HepG2 (cell line): ENCODE results near the gene NELFCD. TPM values are rescaled to one million over a fixed set of nuclear protein-coding genes. Genes with fewer than 3 reads are reported as not detected.
A peak's percentile ranks its signal among the peaks of the same experiment; 100 is the strongest.

Experiments
- ATAC-seq: fragments of 200-7000 bp; cut with Tn5 transposase; 3 replicates; pipeline ENCODE4 v1.9.1; 2020; ENCODE audit warnings: mild to moderate bottlenecking, moderate library complexity
- BruUV-seq: library from RNA; stranded (reverse); fragments of 400-500 nt; replicated peaks from 2 replicates; lab custom pipeline; 2021; lab: Mats Ljungman, UMichigan
- CTCF ChIA-PET: fragments of 300-600 bp; formaldehyde crosslinking; extraction: SDS; loops from one replicate; lab custom pipeline; 2021; ENCODE audit warnings: low total read pairs, inconsistent platforms, low intra/inter-chr PET ratio; lab: Yijun Ruan, JAX
- POLR2A ChIA-PET: fragments of 350-600 bp; sonication (Branson Sonifier 250); formaldehyde crosslinking; loops from one replicate; lab custom pipeline; 2020; ENCODE audit warnings: antibody characterized with exemption, inconsistent platforms; lab: Yijun Ruan, JAX
- DNase-seq: peaks from one replicate; pipeline ENCODE4 v3.0.0-alpha.2; 2015; ENCODE audit warnings: low spot score
- FAIRE-seq: peaks from 3 replicates; lab custom pipeline; 2011; peaks lifted over from hg19 to GRCh38; lab: Jason Lieb, UNC
- H2AFZ ChIP-seq: one replicate; pipeline ENCODE4 v1.6.1; 2011; ENCODE audit warnings: low read length, inconsistent platforms
- H3K27ac ChIP-seq: fragments of 300-600 bp; 3 replicates; pipeline ENCODE4 v1.8.0; 2011; ENCODE audit warnings: mixed run types, mild to moderate bottlenecking, mixed read lengths, low read length, inconsistent platforms; ENCODE audit not compliant: insufficient read depth; ENCODE audit errors: extremely low read length
- H3K27me3 ChIP-seq, 2 experiments: fragments of 200-600 bp in 1 of 2; 2 replicates in 1 of 2; 3 replicates in 1 of 2; pipeline versions ENCODE4 v1.6.0 to v1.8.0; 2011; ENCODE audit warnings: low read length in 2 of 2, mild to moderate bottlenecking in 2 of 2, moderate library complexity in 2 of 2, inconsistent platforms in 1 of 2; ENCODE audit not compliant: insufficient read depth in 2 of 2, control insufficient read depth in 1 of 2
- H3K36me3 ChIP-seq, 2 experiments: fragments of 200-600 bp in 1 of 2; replicated peaks in 1 of 2; 2 replicates in 1 of 2; 3 replicates in 1 of 2; pipeline versions ENCODE4 v1.5.1 to v1.8.0; 2011; ENCODE audit warnings: low read length in 2 of 2, inconsistent platforms in 1 of 2; ENCODE audit not compliant: insufficient read depth in 2 of 2, control insufficient read depth in 1 of 2
- H3K4me1 ChIP-seq: 2 replicates; pipeline ENCODE4 v1.5.1; 2012; ENCODE audit warnings: low read length, inconsistent platforms; ENCODE audit not compliant: insufficient read depth
- H3K4me2 ChIP-seq: 2 replicates; pipeline ENCODE4 v1.6.0; 2011; ENCODE audit warnings: low read depth, low read length, inconsistent platforms
- H3K4me3 ChIP-seq, 3 experiments: fragments of 200-600 bp in 1 of 3; sonication (generic), shearing (Covaris generic) in 1 of 3; replicated peaks in 1 of 3; 2 replicates each; pipeline ENCODE4 v1.5.1; 2011 to 2016; ENCODE audit warnings: low read length in 3 of 3, inconsistent platforms in 2 of 3, low read depth in 2 of 3, mild to moderate bottlenecking in 2 of 3, control low read depth in 1 of 3, mixed read lengths in 1 of 3; ENCODE audit not compliant: insufficient read depth in 1 of 3
- H3K79me2 ChIP-seq: one replicate; pipeline ENCODE4 v1.6.1; 2011; ENCODE audit warnings: low read length, inconsistent platforms; ENCODE audit not compliant: insufficient read depth
- H3K9ac ChIP-seq: 2 replicates; pipeline ENCODE4 v1.6.0; 2011; ENCODE audit warnings: mild to moderate bottlenecking, low read depth, low read length, inconsistent platforms; ENCODE audit not compliant: insufficient read depth
- H3K9me3 ChIP-seq: 2 replicates; pipeline ENCODE4 v1.5.1; 2012; ENCODE audit warnings: mild to moderate bottlenecking, low read length
- H4K20me1 ChIP-seq: 2 replicates; pipeline ENCODE4 v1.6.0; 2011; ENCODE audit warnings: inconsistent platforms, mild to moderate bottlenecking, low read length, moderate library complexity; ENCODE audit not compliant: insufficient read depth
- ARHGAP35 ChIP-seq: sonication (generic); formaldehyde crosslinking; IDR thresholded peaks from 2 replicates; pipeline ENCODE4 v1.9.0; 2022; ENCODE audit warnings: mild to moderate bottlenecking, inconsistent platforms, moderate library complexity, missing genetic modification reagents, borderline replicate concordance
- BORCS8-MEF2B ChIP-seq: sonication (generic); formaldehyde crosslinking; IDR thresholded peaks from 2 replicates; pipeline ENCODE4 v1.8.0; 2022; ENCODE audit warnings: mild to moderate bottlenecking, missing genetic modification reagents
- DNMT1 ChIP-seq: sonication (generic); formaldehyde crosslinking; IDR thresholded peaks from 2 replicates; pipeline ENCODE4 v1.5.1; 2020; ENCODE audit warnings: mild to moderate bottlenecking, missing genetic modification reagents
- HNRNPUL1 ChIP-seq: fragments of 200-400 bp; formaldehyde crosslinking; IDR thresholded peaks from 2 replicates; pipeline ENCODE4 v1.6.1; 2017; ENCODE audit warnings: low read depth, mild to moderate bottlenecking, low read length, moderate library complexity
- MBD4 ChIP-seq: IDR thresholded peaks from 2 replicates; pipeline ENCODE4 v1.6.1; 2012; ENCODE audit warnings: low read length, inconsistent platforms, borderline replicate concordance
- NCOA1 ChIP-seq: sonication (generic); formaldehyde crosslinking; IDR thresholded peaks from 2 replicates; pipeline ENCODE4 v1.9.0; 2021; ENCODE audit warnings: missing genetic modification reagents
- RBFOX2 ChIP-seq: fragments of 200-400 bp; formaldehyde crosslinking; IDR thresholded peaks from 2 replicates; pipeline ENCODE4 v1.6.1; 2017; ENCODE audit warnings: low read depth, mild to moderate bottlenecking, low read length
- REPIN1 ChIP-seq: sonication (generic); formaldehyde crosslinking; IDR thresholded peaks from 2 replicates; pipeline ENCODE4 v1.8.0; 2022; ENCODE audit warnings: missing genetic modification reagents, low read depth, mild to moderate bottlenecking, borderline replicate concordance
- SRSF1 ChIP-seq: fragments of 200-400 bp; formaldehyde crosslinking; optimal IDR thresholded peaks from 2 replicates; pipeline ENCODE3; 2017; ENCODE audit warnings: mild to moderate bottlenecking, low read depth, low read length, moderate library complexity
- TOE1 ChIP-seq: sonication (generic); formaldehyde crosslinking; IDR thresholded peaks from 2 replicates; pipeline ENCODE4 v1.4.0; 2020; ENCODE audit warnings: mild to moderate bottlenecking, missing genetic modification reagents
- ZBTB38 ChIP-seq: sonication (generic); formaldehyde crosslinking; IDR thresholded peaks from 2 replicates; pipeline ENCODE4 v1.5.1; 2020; ENCODE audit warnings: mild to moderate bottlenecking, missing genetic modification reagents
- WGBS: methylation state at CpG from one replicate; pipeline ENCODE4 v1.1.6; 2017; ENCODE audit warnings: low lambda C conversion rate; 5-methylcytosine and 5-hydroxymethylcytosine counted together
- in situ Hi-C: cut with HindIII; loops from 2 replicates; pipeline ENCODE4 v1.10.0; 2017; ENCODE audit warnings: low pct_unique_long_range_greater_than_20kb; ENCODE audit not compliant: extremely low pct_ligation_motif_present
- intact Hi-C: fragments of 100-400 bp; cut with micrococcal nuclease; formaldehyde crosslinking; loops from one replicate; pipeline ENCODE4 v1.10.0; 2022; ENCODE audit not compliant: unreplicated experiment
- polyA plus RNA-seq, 8 experiments: library from polyadenylated mRNA; depleted of rRNA in 3 of 8; stranded (reverse) in 7 of 8; unstranded in 1 of 8; fragments of >200 nt; fragmentation: Illumina TruSeq in 4 of 8; extraction: Trizol in 4 of 8; gene quantifications; 2 replicates each; pipeline versions ENCODE4 v1.2.1 to v1.2.3, GENCODE V29; 2011 to 2016; ENCODE audit warnings: low read depth in 4 of 8, missing spikeins in 1 of 8, mixed read lengths in 1 of 8; ENCODE audit not compliant: insufficient read depth in 1 of 8
- total RNA-seq, 5 experiments: library from RNA; depleted of rRNA; stranded (reverse); fragments of >200 nt; fragmentation: Illumina TruSeq; extraction: Trizol; gene quantifications; 2 replicates each; pipeline ENCODE4 v1.2.3, GENCODE V29; 2016; ENCODE audit warnings: low read depth in 1 of 5
- TF ChIP-seq, protein P1 (sequence below): IDR thresholded peaks from 2 replicates; pipeline ENCODE4 v1.6.1; 2016
- TF ChIP-seq, protein P2 (sequence below): sonication (generic); formaldehyde crosslinking; IDR thresholded peaks from 2 replicates; pipeline ENCODE4 v1.5.1; 2020; ENCODE audit warnings: mild to moderate bottlenecking, missing genetic modification reagents, moderate library complexity
- TF ChIP-seq, protein P3 (sequence below): sonication (generic); formaldehyde crosslinking; IDR thresholded peaks from 2 replicates; pipeline ENCODE4 v1.8.0; 2022; ENCODE audit warnings: low read depth, missing genetic modification reagents

NELFCD gene
- total and polyA plus RNA-seq, 2 of the 13 experiments (the other 11 are each of a cell fraction or from before 2014, with no cell fraction given), result 159 to 203 TPM

DNA sequence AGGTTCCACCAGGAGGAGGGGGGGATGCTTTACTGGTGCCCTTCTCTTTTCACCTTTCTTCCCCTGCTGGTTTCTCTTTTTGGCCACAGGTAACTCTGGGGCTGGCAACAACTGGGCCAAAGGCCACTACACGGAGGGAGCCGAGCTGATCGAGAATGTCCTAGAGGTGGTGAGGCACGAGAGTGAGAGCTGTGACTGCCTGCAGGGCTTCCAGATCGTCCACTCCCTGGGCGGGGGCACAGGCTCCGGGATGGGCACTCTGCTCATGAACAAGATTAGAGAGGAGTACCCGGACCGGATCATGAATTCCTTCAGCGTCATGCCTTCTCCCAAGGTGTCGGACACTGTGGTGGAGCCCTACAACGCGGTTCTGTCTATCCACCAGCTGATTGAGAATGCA, 42.6 kb downstream of the NELFCD start:
- no peaks in the 10 kb centered on the region for H3K9me3 ChIP-seq
- H3K79me2 ChIP-seq, result peaks cover 35% of the 10 kb centered on the region
- DNase-seq, result no peak
- in situ Hi-C loops, result no loop called here
- no peak overlapping the region for H3K4me2 ChIP-seq
- no peak for FAIRE-seq
- H3K9ac ChIP-seq, result no peak overlapping the region
- peaks cover 6% of the 10 kb centered on the region; the same call in 1 of the 2 replicates for H4K20me1 ChIP-seq
- H3K27me3 ChIP-seq, result no peaks in the 10 kb centered on the region
- ATAC-seq, result no peak; the same call in 2 of the 3 replicates
- 97% methylated on average over 13 of the region's 13 CpGs for WGBS
- TF ChIP-seq TOE1 (CRISPR knock-in tag) (no peak), NCOA1 (CRISPR knock-in tag) (no peak), BORCS8-MEF2B (CRISPR knock-in tag) (no peak), SRSF1 (peak; percentile 7), ARHGAP35 (0 out of 2 replicates have a peak, but pooled peaks have one; percentile 1), HNRNPUL1 (no peak), RBFOX2 (peak; percentile 46), REPIN1 (CRISPR knock-in tag) (no peak), DNMT1 (CRISPR knock-in tag) (peak; percentile 28; the same call in 1 of the 2 replicates), ZBTB38 (CRISPR knock-in tag) (0 out of 2 replicates have a peak, but pooled peaks have one; percentile 14), MBD4 (no peak)
- TF ChIP-seq, protein P1, sequence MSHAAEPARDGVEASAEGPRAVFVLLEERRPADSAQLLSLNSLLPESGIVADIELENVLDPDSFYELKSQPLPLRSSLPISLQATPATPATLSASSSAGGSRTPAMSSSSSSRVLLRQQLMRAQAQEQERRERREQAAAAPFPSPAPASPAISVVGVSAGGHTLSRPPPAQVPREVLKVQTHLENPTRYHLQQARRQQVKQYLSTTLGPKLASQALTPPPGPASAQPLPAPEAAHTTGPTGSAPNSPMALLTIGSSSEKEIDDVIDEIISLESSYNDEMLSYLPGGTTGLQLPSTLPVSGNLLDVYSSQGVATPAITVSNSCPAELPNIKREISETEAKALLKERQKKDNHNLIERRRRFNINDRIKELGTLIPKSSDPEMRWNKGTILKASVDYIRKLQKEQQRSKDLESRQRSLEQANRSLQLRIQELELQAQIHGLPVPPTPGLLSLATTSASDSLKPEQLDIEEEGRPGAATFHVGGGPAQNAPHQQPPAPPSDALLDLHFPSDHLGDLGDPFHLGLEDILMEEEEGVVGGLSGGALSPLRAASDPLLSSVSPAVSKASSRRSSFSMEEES (CRISPR knock-in tag), result no peak
- TF ChIP-seq, protein P2, sequence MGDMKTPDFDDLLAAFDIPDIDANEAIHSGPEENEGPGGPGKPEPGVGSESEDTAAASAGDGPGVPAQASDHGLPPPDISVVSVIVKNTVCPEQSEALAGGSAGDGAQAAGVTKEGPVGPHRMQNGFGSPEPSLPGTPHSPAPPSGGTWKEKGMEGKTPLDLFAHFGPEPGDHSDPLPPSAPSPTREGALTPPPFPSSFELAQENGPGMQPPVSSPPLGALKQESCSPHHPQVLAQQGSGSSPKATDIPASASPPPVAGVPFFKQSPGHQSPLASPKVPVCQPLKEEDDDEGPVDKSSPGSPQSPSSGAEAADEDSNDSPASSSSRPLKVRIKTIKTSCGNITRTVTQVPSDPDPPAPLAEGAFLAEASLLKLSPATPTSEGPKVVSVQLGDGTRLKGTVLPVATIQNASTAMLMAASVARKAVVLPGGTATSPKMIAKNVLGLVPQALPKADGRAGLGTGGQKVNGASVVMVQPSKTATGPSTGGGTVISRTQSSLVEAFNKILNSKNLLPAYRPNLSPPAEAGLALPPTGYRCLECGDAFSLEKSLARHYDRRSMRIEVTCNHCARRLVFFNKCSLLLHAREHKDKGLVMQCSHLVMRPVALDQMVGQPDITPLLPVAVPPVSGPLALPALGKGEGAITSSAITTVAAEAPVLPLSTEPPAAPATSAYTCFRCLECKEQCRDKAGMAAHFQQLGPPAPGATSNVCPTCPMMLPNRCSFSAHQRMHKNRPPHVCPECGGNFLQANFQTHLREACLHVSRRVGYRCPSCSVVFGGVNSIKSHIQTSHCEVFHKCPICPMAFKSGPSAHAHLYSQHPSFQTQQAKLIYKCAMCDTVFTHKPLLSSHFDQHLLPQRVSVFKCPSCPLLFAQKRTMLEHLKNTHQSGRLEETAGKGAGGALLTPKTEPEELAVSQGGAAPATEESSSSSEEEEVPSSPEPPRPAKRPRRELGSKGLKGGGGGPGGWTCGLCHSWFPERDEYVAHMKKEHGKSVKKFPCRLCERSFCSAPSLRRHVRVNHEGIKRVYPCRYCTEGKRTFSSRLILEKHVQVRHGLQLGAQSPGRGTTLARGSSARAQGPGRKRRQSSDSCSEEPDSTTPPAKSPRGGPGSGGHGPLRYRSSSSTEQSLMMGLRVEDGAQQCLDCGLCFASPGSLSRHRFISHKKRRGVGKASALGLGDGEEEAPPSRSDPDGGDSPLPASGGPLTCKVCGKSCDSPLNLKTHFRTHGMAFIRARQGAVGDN (CRISPR knock-in tag), result peak; percentile 9; the same call in 1 of the 2 replicates
- TF ChIP-seq, protein P3, sequence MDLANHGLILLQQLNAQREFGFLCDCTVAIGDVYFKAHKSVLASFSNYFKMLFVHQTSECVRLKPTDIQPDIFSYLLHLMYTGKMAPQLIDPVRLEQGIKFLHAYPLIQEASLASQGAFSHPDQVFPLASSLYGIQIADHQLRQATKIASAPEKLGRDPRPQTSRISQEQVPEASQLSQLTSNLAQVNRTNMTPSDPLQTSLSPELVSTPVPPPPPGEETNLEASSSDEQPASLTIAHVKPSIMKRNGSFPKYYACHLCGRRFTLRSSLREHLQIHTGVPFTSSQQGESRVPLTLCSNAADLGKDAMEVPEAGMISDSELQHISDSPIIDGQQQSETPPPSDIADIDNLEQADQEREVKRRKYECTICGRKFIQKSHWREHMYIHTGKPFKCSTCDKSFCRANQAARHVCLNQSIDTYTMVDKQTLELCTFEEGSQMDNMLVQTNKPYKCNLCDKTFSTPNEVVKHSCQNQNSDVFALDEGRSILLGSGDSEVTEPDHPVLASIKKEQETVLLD (CRISPR knock-in tag), result no peak
- TF ChIP-seq, all 625 proteins: peak for 6
- ChIA-PET CTCF (no interaction called here), POLR2A (interaction anchor here (1.4 to 1.6 kb wide), 2 partner anchors 8 to 21 kb away, joined by 5 to 6 read pairs; partner anchors contain the start of gene ATP5F1E)
- H3K4me1 ChIP-seq, result peaks cover 43% of the 10 kb centered on the region
- H3K4me3 ChIP-seq, result no peak overlapping the region
- intact Hi-C loops, result no loop called here
- no peak overlapping the region for H2AFZ ChIP-seq
- peaks cover 26 to 59% of the 10 kb centered on the region in 2 experiments for H3K36me3 ChIP-seq
- no peak overlapping the region for H3K27ac ChIP-seq
- BruUV-seq, result no TSS peak
